ENCODE measurements around the gene S100A6. TPM values are rescaled to one million over a fixed set of nuclear protein-coding genes. Genes with fewer than 3 reads are reported as not detected.
"Not testable (repeated sequence)": the region's sequence is repeated elsewhere in the genome, so short reads cannot be mapped to it uniquely, and the experiment has no call there.

Gene S100A6
- polyA plus RNA-seq, 1 donor, result 187 TPM

DNA sequence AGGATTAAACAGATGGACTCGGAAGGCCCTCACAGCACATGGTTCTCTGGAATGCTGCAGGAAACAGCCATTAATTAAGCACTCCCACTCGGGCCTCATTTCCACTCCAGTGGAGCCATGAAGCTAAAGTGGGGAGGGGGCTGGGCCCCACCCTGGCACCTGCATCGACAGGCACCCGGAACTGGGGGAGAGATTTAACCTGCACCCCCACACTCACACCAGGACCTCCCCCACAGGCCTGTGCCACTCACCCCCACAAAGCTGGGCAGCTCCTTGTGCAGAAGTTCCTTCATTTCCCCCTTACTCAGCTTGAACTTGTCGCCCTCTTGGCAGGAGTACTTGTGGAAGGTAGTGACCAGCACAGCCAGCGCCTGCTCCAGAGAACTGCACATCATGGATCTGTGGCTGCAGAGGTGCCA lies 27.7 kb upstream of the S100A6 start:
- no peak for DNase-seq

DNA sequence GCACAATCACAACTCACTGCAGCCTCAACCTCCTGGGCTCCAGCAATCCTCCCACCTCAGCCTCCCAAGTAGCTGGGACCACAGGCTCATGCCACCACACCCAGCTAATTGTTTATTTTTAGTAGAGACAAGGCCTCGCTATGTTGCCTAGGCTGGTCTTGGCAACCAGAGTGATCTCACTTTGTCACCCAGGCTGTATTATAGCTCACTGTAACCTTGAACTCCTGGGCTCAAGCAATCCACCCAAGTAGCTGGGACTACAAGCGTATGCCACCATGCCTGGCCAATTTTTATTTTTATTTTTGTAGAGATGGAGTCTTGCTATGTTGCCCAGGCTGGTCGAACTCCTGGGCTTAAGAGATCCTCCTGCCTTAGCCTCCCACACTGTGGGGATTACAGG lies 26.2 kb upstream of the S100A6 start:
- not testable (repeated sequence) for DNase-seq

DNA sequence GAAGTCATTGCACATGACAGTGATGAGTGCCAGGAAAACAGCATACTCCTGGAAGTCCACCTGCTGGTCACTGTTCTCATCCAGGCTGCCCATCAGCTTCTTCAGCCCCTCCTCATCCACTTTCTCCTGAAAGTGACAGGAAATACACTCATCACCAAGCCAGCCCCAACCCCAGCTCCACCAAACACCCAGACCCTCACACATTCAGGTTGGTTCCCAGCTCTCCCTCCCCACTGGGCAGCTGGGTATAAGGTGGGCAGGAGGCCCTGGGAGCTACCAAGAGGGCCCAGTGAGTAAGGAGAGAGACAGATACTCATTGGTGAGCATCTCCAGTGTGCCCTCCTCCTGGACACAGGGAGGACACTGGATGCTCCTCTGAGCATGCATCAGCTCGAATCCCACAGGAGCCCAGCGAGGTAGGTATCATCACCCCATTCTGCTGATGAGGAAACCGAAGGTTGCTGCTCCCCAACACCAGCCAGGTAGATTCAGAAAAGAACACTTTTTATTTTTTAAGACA lies 25.7 kb upstream of the S100A6 start:
- no peak for DNase-seq

DNA sequence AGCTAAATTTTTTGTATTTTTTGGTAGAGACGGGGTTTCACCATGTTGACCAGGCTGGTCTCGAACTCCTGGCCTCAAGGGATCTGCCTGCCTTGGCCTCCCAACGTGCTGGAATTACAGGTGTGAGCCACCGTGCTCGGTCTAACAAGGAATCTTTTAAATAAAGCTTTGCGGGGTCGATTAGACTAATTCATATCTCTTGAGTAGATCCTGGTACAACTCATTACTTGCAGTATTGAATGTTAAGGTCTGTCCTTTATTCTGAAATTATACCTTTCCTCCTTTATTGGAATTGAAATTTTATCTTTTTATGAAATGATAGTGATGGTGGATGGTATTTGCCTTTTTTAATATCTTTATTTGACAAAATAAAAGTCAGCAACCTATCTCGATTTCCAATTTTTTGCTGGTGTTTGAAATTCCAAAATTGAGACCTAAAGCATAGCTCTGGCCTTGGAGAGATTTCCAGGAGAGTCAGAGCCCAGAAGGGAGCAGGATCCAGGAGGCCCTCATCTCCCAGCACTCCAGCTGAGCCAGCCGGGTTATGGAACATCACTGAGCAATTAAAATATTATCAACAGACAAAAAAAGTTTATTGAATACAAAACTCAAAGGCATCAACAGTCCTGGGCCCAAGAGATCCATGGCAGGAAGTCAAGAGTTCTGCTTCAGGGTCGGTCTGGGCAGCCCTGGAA lies 25.1 kb upstream of the S100A6 start:
- DNase-seq, result no peak

DNA sequence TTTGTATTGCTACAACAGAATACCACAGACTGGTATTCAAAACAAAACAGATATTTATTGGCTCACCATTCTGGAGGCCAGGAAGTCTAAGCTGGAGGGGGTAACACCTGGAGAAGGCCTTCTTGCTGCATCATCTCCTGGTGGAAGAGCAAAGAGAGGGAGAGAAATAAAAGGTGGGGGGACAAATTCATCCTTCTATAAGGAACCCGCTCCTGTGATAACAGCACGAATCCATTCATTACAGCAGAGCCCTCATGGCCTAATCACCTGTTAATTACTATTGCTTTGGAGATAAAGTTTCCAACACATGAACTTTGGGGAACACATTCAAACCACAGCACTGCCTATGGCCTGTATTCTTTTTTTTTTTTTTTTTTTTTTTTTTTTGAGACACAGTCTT lies 24.4 kb upstream of the S100A6 start:
- no peak for DNase-seq

DNA sequence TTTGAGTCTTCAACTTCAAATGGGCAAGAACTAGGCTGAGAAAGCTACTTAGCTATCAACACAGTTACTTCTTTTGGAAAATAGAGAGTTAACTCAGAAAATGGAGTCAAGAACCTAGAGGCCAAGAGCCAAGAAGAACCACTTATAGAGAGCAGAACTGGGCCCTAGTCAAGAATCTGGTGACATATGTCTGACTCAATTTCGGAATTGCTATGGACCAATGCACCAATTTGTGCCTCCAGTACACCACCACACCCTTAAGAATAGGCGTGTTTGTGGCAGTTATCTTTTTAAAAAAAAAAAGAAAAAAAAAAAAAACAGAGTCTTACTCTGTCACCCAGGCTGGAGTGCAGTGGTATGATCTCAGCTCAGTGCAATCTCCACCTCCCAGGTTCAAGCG lies 22.1 kb upstream of the S100A6 start:
- no peak for DNase-seq

DNA sequence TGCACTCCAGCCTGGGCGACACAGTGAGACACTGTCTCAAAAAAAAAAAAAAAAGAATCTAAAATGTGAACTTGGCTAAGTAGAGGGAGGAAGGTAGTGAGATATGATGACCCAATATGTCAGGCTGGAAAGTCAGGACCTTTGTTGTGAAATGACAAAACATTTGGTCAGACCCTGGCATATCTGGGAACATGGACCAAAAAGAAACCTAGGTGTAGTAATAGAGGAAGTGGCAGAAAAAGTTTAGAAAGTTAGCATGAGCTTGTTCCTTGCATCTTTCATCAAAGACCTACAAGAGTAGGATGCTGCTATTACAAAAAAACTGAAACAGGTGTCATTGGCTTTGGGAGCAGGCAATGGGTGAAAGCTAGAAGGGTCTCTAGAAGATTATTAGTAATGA lies 20.6 kb upstream of the S100A6 start:
- DNase-seq, result no peak

DNA sequence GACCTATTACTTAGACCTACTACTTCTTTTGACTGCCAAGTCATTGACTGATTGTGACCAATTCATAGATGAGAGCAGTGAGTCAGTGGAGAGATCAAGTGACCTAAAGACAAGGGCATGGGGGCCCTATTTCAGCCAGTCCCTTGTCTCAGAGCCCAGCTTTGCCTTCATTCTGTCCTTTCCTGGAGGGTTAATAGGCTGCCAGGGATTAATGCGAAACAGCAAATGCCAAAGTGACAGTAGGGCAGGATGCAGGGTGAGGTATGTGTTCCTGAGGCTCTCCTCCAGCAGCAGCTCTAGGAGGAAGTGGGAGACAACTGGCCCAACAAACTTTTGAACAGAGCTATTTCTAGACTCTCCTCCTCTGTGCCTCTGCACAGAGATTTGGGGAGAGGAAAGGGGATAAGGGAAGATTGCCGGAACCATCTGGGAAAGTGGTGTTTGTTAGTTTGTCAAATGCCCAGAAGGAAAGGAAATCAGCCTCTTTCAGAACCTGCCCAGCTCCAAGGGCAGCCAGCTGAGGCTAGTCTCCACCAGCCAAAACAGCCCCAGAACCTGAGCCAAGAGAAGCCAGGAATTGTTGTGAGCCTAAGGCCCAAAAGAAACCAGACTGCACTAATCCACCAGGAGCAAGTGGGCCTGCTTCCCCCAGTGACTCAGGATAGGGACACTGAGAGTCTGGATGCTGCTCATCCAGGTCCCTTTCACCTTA lies 18.2 kb upstream of the S100A6 start:
- peak; percentile 65 for DNase-seq

DNA sequence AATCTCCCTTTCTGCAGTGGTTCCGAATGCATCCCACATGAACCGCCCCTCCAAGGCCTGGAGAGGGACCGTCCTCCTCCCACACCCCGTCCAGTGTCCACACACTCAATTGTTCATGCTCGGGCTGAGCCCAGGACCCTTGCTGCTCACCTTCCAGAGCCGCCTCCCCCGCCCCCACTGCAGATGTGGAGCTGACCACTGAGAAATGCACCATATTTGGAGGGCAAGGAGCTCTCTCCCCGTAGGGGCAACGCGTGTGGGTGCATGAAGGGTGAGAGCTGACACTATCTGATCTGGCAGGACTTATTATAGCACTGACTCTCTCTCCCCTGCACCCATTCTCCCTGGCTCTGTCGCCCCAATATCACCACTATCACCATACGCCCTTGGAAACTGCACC lies 17.3 kb upstream of the S100A6 start:
- DNase-seq, result no peak

DNA sequence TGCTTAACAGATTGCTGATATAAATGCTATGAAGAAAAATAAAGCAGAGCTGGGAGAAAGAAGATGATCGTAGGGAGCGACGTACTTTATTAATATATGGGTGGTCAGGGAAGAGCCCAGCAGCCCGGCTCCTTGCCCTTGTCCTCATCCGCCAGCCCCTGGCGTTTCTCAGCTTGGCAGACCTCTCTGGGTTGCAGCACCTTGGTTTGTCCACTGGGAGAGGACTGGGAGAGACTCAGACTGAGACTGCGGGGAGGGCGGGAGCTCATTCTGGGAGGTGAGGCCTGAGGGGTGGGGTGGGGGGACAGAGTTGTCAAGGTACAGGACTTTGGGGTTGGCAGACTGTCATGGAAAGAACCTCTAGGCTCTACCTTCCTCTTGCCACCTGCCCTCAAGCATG lies 16.5 kb upstream of the S100A6 start:
- DNase-seq, result no peak

DNA sequence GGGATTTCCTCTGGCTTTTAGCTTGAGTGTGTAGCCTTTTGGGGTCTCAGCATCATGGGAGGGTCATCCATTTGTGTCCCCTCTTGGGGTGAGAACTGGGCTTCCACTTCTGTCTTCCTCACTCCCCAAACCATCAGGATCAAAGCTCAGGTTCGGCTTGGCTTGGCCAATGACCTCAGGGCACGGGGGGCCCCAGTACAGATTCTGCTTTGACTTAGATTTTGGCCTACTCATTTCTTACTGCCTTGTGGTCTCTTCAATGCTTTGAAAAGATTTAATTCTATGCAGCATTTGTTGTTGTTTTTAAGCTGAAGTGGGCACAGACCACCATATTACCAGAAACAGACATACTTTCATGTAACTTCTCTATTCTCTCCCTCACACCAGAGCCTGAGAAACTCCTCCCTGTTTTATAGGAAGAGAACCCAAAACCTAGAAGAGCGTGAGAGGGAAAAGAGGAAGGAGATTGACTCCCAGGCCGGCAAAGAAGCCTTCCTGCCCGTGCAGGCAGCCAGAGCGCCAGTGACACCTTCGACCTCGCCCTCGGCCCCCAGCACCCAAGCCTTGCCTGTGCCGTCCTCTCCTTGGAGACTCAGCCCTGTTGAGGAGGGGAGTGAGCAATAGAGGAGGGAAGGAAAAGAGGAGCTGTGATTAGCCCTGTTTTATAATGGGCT lies 15.2 kb upstream of the S100A6 start:
- DNase-seq, result no peak

DNA sequence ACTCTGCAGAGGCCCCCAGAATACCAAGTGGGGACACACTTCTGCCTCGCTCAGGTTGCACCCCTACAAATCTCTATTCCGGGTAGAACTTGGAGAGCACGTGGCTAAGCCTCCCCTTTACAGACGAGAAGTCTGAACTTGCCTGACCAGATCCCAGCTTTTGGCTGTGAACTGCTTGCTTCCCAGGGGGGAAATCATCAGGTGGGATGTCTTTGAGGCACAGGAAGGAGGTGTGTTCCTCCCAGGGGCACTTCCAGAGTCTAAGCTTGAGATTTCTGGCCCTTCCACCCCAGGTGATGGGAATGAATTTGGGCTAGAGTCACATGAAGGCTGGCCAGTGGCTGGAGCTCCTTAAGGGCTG lies 14.6 kb upstream of the S100A6 start:
- DNase-seq, result no peak

DNA sequence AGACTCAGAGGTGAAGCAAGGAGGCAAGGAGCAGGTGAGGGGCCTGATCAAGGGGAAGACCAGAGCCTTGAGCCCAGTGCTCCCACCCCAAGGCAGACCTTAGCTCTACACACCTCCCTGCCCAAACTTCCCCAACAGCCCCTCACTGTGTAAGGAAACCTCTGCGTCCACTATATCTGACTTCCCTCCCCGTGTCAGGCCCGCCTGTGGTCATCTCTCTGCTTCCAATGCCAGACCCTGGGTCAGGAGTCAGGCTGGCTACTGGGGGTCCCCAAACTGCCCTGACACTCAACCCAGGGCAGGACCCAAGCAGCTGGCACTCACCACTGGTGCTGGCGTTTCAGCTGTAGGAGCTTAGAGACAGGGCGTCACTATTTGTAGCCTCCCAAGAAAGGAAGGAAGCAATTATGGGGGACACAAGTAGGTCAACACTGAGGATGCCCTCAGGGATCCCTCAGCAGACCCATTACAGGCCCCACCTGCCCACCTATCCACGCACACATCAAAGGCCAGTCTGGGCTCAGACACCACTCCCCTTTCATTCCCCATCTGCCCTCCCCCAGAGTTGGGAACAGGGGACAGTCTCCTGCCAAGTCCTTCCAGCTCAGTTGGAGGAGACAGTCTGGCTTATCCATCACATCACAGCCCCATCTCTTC lies 14.1 kb upstream of the S100A6 start:
- DNase-seq, result no peak

DNA sequence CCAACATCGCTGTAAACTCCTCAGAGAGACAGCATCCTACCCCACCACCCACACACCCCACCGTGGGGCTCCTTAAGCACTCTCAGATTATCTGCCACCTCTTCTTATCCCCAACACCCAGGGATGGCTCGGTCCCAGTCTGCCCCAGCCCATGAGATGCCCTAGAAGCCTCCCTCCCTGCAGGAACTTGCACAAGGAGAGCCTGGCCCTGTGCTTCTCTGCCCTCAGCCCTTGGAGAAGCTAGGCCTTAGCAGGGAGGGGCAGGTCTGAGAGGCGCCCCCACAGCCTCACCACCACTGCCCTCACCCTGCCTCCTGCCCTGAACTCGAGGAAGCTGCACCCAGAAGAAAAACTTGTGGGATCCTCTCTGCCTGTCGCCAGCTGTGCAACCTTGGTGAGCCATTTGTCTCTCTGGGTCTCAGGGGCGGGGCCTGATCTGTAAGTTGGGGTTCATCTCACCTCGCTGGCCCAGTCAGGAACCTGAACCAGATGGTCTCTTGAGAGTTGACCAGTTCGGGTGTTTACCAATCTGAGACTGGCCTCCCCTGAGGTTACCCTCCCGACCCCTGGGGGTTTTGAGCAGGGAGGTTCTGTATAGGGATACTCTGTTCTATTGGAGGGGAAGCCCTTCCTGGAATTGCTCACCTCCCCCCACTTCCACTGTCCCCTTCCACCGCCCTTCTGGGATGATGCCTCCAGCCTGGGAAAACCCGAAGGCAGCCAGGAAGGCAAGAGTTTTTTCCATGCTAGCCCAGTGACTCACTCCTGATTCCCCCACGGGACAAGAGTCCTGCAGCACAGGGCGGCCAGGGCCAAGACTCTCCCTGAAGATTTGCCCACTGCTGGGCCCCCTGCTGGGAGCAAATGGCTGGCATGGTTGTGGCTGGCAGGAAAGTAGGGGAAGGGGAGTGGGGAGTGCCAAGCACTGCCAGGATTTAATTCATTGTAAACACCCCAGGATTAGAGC lies 13.2 kb upstream of the S100A6 start, which contains the start of gene S100A3:
S100A3 (minus strand) TSS at position 537 of the 967 bp plus-strand sequence. CDS start 773 bp downstream, outside the sequence.
- DNase-seq, result no peak

DNA sequence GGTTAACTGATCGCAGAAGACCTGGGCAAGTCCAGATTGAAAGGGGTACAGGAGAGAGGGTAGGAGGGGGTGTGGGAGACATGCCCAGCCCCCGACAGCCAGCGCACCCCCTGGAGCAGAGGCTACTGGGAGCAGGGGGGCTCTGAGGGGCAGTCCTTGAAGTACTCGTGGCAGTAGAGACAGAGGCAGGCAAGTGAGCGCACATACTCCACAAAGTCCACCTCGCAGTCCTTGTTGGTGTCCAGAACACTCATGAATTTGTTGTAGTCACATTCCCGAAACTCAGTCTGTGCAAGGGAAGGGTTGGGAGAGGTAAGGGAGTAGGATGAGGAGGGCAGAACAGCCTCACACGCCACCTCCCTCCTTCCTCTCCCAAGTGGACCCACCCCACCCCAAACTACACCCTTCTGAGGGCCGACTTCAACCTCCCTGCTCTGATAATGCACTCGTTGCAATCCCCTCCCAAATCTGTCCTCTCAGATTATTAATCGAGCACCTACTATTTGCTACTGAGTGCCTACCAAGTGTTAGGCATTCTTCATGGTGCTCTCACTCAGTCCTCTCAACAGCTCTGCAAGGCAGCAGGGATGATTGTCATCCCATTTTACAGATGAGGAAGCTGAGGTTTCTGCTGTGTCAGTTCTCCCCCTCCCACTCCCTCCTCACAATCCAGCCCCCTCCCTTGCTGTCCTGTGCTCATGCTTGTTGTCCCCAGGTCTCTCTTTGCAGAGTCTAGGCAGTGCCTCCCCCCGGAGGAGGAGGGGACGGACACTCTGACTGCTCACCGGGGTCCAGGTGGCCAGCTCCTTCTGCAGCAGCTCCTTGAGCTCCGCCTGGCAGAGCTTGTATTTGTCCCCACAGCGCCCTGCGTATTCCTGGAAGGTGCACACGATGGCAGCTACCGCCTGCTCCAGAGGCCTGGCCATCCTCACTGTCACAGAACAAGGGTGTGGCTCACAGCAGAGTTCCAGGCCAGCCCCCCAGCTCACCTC lies 12.1 kb upstream of the S100A6 start:
- DNase-seq, result no peak

DNA sequence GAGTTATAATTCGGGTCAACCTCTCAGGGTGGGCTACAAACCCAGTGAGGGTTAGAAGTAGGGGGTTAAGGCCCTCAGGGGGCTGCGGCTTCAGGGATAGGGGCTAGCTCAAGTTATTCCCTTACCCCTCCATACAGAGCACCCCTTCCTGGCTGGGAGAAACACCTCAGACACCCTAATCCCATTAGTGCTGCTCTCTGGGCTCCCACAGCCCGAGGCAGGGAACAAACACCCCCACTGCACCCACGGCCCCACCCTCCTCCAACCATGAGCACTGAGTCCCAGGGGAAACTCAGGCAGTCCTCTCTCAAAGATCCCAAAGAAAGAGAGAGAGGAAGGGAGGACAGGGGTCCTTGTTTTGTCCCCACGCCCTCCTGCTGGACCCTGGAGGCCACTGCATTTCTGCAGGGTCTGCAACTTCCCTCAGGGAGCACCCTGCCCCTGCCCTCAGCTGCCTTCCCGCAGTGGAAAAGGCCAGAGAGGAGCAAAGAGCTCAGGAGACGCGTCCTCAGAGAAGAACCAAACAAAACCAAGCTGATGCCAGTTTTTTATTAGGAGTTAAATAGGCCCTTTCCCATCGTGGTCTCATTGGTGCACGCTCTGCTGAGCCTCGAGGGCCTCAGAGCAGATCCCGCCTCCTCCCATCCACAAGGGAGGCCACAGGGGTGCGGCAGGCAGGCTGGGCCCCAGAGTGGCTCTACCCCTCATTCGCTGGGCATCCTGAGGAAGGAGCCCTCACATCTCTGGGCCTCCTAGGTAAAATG lies 11.2 kb upstream of the S100A6 start:
- no peak for DNase-seq

DNA sequence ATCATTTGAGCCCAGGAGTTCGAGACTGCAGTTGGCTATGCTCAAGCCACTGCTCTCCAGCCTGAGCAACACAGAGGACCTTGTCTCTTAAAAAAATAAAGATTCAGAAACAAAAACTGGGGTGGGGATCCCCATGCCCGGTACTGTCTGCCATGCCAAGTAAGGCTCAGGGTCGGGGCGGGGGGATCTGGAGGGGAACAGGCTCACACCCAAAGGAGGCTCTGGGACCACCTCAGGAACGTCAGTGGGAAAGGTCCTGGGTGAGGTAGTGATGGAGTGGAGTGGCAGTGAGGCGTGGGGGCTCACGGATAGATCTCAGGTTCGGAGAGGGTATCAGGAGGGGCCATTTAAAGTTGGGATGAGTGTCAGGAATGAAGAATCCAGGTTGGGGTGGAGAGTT lies 10.6 kb upstream of the S100A6 start:
- no peak for DNase-seq

DNA sequence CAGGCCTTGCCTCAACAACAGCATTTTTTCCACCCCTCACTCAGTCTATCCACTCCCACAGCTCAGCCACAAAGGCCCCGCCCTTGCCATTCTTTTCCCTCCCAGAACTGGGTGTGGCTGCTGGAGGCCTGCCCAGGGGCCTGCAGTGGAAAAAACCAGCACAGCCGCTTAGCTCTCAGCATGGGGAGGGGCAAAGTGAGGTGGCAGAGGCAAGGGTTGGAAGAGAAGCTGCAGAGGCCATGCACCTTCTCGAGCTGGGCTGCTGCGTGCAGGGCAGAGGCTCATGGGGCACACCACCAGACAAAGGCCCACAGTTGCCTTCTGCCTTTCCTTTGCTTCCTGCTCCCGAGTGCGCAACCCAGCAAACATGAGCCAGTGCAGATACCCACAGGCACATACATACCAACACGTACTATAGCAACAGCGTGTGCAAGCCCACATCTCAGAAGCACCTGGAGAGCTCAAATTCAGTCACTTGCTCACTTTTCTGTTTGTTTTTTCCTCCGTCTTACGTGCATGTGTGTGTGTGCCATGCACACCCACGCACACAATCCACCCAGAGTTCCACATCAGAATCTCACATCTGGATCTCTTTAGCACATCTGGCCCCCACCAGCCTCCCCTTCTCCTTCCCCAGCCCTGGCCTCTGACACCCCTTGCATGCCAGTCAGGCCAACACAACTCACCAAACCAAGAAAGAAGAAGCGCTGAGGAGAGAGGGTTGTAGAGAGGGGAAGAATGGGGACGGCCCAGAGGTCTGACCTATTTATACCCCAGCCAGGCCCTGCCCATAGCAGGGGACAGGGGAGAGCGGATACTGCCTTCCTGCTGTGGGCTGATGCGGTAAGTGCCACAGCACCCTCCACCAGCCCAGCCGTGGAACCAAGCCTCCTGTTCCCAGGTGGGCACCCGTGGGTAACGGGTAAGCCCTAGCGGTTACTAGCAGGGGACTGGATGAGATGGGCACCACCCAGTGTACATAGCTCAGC lies 9.6 kb upstream of the S100A6 start, which contains the start of gene S100A4:
S100A4 (minus strand) TSS at position 740 of the 989 bp plus-strand sequence. CDS start 1,012 bp downstream, outside the sequence.
- peak; percentile 90 for DNase-seq

All from hindlimb muscle (tissue), 1 donor.